Measurements from ENCODE around the gene AP3B1. TPM values are rescaled to one million over a fixed set of nuclear protein-coding genes. Genes with fewer than 3 reads are reported as not detected.

Gene AP3B1
- total RNA-seq, 1 donor from 2014 or later = 36.3 TPM

DNA sequence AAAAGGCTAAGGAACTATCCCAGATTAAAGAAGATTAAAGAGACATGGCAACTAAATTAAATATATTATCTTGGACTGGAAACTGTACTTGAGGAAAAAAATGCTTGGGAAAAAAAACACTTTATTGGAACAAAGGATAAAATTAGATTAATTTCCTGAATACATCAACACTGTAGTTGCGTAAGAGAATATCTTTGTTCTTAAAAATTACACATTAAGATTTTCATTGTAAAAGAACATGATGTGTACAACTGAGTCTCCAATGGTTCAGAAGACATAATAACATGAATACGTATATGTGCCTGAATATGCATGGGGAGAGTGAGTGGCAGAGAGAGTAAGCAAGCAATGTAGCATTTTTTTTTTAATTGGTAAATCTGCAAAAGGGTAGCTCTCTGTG lies 2.8 kb downstream of the AP3B1 start:
- no peak for DNase-seq (ENCODE audit: low read depth in 2 of 2)

GRCh38 chr5:78289911-78290310 lies 4.6 kb downstream of the AP3B1 start:
- no peak for DNase-seq (ENCODE audit: low read depth in 2 of 2)

- DNase-seq (ENCODE audit: low read depth in 2 of 2) = no peak
Observed at GRCh38 chr5:78288246-78288645, 6.3 kb downstream of the AP3B1 start.

DNA sequence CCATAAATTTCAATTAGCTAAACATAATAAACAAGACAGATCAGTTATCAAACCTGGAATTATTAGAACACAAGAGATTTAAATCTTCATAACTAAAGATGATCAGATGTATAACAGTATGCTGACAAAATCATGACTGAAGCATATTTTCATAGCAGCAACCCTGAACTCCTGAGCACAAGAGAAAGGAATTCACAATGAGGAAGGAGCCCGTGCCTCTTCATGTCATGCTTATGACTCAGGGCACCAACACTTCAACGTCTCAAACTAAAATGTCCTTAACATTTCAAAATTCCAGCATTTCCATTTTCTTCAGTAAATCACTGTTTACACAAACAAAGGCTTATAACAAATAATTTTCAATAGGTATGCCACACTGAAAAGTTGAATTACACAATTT lies 6.7 kb downstream of the AP3B1 start:
- DNase-seq (ENCODE audit: low read depth in 2 of 2) = peak in 1 of 2 donors; percentile 81

DNA sequence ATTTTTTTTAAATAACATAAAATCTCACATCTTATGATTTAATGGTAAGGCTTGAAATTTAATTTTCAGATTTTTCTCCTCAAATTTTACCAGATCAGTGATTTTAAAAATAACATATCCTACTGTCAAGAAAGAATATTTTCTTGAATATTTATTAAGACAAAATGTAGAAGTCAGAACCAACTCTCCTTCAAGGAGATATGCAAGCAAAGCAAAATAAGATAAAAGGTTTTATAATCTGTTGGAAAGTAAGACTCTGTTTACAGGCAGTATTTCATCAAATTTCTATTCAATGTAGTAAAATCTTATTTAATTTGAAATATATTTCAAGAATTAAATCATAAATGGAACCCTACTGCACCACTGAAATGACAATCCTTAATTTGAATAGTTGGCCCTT lies 7.3 kb downstream of the AP3B1 start:
- DNase-seq (ENCODE audit: low read depth in 2 of 2) = no peak

GRCh38 chr5:78286290-78286689 lies 8.2 kb downstream of the AP3B1 start:
- DNase-seq (ENCODE audit: low read depth in 2 of 2) = peak in 1 of 2 donors; percentile 66

DNA sequence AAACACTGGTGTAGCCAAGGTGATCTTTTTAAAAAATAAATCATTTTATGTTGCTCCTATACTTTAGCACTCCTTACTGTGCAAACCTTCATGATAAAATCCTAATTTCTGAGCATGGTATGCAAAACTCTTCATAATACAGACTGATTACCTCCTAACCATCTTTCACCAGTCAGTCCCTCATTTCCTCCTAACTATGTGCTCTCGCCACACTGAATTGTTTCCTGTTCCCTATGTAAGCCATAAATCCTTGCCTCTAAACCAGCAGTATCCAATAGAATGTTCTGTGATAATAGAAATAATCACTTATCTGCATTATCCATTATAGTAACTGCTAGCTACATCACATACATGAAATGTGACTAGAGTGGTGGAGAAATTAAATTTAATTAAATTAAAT lies 10.7 kb downstream of the AP3B1 start:
- DNase-seq (ENCODE audit: low read depth in 2 of 2) = peak in 1 of 2 donors; percentile 23

- no peak for DNase-seq (ENCODE audit: low read depth in 2 of 2)
Observed at GRCh38 chr5:78283105-78283504, 11.4 kb downstream of the AP3B1 start.

- DNase-seq (ENCODE audit: low read depth in 2 of 2) = no peak
Observed at GRCh38 chr5:78280261-78280660, 14.2 kb downstream of the AP3B1 start.

GRCh38 chr5:78279194-78279593 lies 15.3 kb downstream of the AP3B1 start:
- DNase-seq (ENCODE audit: low read depth in 2 of 2) = no peak

DNA sequence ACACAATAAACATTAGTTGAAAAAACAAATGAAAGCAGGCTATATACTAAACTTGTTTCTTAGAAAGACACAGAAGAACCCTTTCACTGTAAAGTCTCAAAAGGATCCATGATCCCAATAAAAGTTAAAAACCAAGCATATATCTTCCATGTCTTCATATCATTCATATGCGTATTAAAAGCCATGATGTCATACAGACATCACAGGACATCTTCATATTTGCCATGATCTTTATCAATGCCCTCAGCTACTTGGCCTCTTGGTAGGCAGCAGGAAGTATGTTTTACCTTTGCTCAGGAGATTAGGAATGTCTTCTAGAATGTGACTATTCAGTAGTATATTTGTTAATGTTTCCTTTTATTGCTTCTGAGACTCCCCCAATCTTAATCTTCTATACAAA lies 16.8 kb downstream of the AP3B1 start:
- DNase-seq (ENCODE audit: low read depth in 2 of 2) = no peak

DNA sequence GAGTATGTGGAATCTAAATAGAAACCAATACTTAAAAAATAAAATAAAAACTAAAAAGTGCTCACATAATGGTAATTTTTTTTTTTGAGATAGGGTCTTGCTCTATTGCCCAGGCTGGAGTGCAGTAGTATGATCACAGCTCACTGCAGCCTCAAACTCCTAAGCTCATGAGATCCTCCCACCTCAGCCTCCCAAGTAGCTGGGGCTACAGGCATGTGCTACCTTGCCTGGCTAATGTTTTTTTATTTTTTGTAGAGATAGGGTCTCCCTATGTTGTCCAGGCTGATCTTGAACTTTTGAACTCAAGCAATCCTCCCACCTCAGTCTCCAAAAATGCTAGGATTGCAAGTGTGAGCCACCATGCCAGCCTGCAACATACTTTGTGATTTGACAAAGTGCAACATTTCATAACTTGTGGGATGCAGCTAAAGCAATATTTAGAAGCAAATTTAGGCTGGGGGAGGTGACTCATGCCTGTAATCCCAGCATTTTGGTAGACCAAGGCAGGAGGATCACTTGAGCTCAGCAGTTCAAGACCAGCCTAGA lies 18.4 kb downstream of the AP3B1 start:
- no peak for DNase-seq (ENCODE audit: low read depth in 2 of 2)

DNA sequence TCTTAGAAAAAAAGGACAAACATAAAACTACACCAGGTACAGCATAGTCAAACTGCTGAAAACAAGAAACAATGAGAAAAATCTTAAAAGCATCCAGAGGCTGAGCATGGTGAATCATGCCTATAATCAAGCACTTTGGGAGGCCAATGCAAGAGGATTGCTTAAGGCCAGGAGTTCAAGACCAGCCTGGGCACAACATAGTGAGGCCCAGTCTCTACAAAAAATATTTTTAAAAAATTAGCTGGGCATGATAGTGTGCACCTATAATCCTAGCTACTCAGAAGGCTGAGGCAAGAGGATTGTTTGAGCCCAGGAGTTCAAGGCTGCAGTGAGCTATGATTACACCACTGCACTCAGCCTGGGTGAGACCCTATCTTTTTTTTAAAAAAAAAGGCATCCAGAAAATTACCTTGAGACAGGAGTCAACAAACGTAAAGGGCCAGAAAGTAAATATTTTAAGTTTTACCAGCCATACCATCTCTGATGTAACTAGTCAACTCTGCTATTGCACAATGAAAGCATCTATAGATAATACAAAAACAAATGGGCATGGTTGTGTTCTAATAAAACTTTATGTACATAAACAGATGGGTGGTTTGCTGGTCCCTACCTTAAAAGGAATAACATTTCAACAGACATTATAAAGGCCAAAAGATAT lies 19.8 kb downstream of the AP3B1 start:
- no peak for DNase-seq (ENCODE audit: low read depth in 2 of 2)

- DNase-seq (ENCODE audit: low read depth in 2 of 2) = no peak
Observed at GRCh38 chr5:78273436-78273835, 21.1 kb downstream of the AP3B1 start.

- DNase-seq (ENCODE audit: low read depth in 2 of 2) = no peak
Observed at GRCh38 chr5:78271766-78272165, 22.7 kb downstream of the AP3B1 start.

DNA sequence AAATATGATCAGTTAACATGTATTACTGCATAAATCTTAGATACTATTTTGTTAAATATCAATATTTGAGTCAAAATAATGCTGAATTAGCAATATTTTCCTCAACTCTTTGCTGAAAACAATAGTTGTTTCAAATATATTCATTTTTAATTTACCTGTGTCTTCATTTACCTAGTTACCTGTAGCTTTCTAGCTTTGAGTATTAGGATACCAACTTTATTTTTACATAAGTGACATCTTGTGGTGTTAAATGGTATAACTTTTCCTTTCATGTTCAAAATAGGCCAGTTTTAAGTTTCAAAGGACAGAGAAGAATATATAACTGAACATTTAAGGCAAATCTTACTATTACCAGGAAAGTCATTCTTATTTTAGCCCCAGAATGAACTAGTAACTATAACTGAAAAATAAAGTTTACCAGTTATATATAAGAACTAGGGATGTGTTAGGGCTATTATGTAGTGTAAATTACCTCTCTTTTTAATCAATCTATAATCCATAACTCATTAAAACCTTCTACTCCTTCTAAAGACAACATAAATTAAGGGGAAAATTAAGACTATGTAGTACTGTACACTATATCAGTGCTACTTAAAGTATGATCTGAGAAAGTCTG lies 25.3 kb downstream of the AP3B1 start:
- DNase-seq (ENCODE audit: low read depth in 2 of 2) = peak; percentile 8 to 39

- DNase-seq (ENCODE audit: low read depth in 2 of 2) = no peak
Observed at GRCh38 chr5:78268356-78268755, 26.1 kb downstream of the AP3B1 start.

- DNase-seq (ENCODE audit: low read depth in 2 of 2) = no peak
Observed at GRCh38 chr5:78265163-78265562, 29.3 kb downstream of the AP3B1 start.

GRCh38 chr5:78264600-78264999 lies 29.9 kb downstream of the AP3B1 start:
- DNase-seq (ENCODE audit: low read depth in 2 of 2) = no peak

- DNase-seq (ENCODE audit: low read depth in 2 of 2) = no peak
Observed at GRCh38 chr5:78260771-78261170, 33.7 kb downstream of the AP3B1 start.

DNA sequence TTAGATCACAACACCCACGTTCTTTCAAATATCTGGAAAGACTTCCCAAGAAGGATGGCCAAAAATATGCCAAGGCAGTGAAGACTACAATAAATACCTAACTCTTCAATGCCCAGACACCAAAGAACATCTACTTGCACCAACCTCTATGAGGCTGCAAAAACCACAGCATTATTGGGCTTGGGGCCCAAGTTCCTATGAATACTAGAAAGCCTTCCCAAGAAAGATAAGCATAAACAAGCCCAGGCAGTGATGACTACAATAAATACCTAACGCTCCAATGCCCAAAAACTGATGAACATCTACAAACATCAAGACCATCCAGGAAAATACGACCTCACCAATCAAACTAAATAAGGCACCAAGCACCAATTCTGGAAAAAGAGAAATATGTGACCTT lies 41.3 kb downstream of the AP3B1 start:
- no peak for DNase-seq (ENCODE audit: low read depth in 2 of 2)

- DNase-seq (ENCODE audit: low read depth in 2 of 2) = no peak
Observed at GRCh38 chr5:78252715-78253114, 41.8 kb downstream of the AP3B1 start.

DNA sequence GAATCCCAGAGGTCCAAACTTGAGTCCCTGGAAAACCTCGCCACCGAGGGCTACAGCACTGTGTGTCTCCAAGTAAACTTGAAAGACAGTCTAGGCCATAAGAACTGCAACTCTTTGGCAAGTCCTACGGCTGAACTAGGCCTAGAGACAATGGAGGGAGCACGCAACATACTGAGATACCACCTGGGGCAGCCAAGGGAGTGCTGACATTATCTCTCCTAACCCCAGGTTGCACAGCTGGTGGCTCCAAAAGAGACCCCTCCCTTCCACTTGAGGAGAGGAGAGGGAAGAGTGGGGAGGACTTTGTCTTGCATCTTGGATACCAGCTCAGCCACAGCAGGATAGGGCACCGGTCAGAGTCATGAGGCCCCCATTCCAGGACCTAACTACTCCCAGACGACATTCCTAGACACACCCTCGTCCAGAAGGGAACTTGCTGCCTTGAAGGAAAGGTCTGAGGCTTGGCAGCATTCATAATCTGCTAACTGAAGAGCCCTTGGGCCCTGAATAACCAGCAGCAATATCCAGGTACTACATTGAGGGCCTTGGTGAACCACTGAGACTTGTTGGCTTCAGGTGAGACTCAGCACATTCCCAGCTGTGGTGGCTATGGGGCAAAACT lies 42.7 kb downstream of the AP3B1 start:
- no peak for DNase-seq (ENCODE audit: low read depth in 2 of 2)

All from lung microvascular endothelial cell (primary cell).